Measurements from ENCODE around the gene SGIP1.

DNA sequence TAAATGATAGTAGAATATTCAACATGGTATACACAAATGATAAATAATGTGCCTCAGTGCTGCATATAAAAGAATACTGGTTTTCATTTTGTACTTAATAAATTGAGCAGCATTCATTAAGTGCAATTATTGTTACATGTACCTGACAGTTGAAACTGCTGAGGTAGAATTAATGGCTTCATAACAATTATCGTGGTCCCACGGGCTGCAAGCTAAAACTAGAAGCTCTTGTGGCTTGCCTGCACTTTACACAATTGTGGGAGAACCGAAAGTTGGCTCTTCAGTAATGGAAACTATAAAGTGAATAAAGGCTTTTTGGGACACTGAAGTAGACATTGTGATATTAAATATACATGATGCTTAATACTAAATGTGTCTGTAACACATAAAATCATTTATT is 243.9 kb downstream of the SGIP1 start:
- no peak for TF ChIP-seq POLR2A (IDR thresholded peaks at IDR 0.05)
- TF ChIP-seq, protein P1, sequence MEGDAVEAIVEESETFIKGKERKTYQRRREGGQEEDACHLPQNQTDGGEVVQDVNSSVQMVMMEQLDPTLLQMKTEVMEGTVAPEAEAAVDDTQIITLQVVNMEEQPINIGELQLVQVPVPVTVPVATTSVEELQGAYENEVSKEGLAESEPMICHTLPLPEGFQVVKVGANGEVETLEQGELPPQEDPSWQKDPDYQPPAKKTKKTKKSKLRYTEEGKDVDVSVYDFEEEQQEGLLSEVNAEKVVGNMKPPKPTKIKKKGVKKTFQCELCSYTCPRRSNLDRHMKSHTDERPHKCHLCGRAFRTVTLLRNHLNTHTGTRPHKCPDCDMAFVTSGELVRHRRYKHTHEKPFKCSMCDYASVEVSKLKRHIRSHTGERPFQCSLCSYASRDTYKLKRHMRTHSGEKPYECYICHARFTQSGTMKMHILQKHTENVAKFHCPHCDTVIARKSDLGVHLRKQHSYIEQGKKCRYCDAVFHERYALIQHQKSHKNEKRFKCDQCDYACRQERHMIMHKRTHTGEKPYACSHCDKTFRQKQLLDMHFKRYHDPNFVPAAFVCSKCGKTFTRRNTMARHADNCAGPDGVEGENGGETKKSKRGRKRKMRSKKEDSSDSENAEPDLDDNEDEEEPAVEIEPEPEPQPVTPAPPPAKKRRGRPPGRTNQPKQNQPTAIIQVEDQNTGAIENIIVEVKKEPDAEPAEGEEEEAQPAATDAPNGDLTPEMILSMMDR (IDR thresholded peaks at IDR 0.05), result no peak
